GM18858 (cell line): Measurements from ENCODE around the gene TICAM2.

Experiments
- ATAC-seq: cut with Tn5 transposase; IDR thresholded peaks from one replicate; pipeline ENCODE4 v1.9.1; 2021; ENCODE audit not compliant: unreplicated experiment

Gene TICAM2

GRCh38 chr5:115541611-115542010 is 60.7 kb downstream of the TICAM2 start:
- no peak for ATAC-seq

- ATAC-seq: no peak
These were observed 66.7 kb downstream of the TICAM2 start for GRCh38 chr5:115535479-115536035.

GRCh38 chr5:115532517-115532916 is 69.8 kb downstream of the TICAM2 start:
- ATAC-seq: no peak

GRCh38 chr5:115531787-115532367 is 70.4 kb downstream of the TICAM2 start:
- no peak for ATAC-seq

DNA sequence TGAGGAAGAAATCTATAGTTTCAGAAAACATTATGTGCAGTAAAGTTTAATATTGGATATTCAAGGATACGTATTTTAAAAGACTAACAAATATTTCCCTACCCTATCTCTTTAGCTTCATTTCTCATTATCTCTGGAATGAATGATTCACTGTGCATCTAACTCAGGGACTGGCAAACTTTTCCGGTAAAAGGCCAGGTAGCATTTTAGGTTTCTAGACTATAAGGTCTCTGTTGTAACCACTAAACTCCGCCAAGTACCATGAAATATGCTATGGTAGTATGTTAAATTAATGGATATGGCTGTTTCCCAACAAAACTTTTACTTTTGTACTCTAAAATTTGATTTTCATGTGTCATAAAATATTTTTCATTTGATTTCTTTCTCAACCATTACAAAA is 70.9 kb downstream of the TICAM2 start:
- ATAC-seq: no peak

DNA sequence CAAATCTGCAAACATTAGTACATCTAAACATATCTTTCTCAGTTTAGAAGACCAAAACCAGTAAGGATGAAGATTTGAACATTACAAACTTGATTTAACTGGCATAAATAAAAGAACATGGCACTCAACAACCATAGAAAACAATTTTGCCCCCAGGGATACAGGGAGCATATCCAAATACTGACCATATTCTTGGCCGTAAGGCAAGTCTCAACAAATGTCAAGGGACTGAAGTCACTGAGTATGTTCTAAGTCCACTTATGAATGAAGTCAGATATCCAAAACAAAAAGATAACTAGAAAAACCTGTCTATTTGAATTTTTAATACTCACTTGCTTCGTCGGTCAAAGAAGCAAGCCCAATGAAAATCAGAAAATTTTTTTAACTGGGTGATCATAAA is 71.9 kb downstream of the TICAM2 start:
- ATAC-seq: no peak
